ENCODE measurements around the gene KRT75. TPM values are rescaled to one million over a fixed set of nuclear protein-coding genes. Genes with fewer than 3 reads are reported as not detected.

The KRT75 gene
- total RNA-seq, 1 experiment from 2014 or later, result not detected

DNA sequence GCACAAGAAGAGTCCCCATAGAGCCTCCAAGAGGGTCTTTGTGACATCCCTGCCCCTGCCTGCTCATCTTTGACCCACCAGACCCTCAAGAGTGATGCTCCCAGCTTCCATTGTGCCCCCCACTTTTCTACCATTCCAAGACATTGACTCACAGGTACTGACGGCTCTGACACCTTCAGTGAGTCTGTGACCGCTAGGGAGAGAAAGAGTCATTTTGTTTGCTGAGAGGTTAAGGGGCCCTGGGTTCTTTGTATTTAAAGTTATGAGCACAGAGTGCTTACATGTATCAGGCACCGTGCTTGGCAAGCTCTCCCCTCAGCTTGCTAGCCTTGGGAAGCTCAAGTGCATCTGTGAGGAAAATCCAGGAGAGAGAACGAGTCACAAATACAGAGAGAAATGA, 21.0 kb downstream of the KRT75 start:
- no peak for ATAC-seq
- peaks cover 0 to 18% of the 10 kb centered on the region in 2 experiments; a peak in 1 of 4 replicates for H3K4me1 ChIP-seq (ENCODE audit: control insufficient read depth in 1 of 2, insufficient read depth in 2 of 2, low read length in 2 of 2)
- no peaks in the 10 kb centered on the region for H3K9me3 ChIP-seq (ENCODE audit: control insufficient read depth in 1 of 2, insufficient read depth in 1 of 2, low read depth in 1 of 2, low read length in 2 of 2)
- BruUV-seq (replicated peaks), result no TSS peak
- no peaks in the 10 kb centered on the region for H3K9me2 ChIP-seq (ENCODE audit: insufficient read depth)
- H3K9ac ChIP-seq (ENCODE audit: low read length), result no peak overlapping the region
- CTCF ChIA-PET, result interaction anchor here (0.8 to 2.5 kb wide), 3 partner anchors 18 to 458 kb away, joined by 3 to 12 read pairs (median 5); no protein-coding TSS in a partner anchor
- H2AFZ ChIP-seq (ENCODE audit: low read depth, low read length, poor library complexity, severe bottlenecking), result no peak overlapping the region
- no peak overlapping the region for H3K4me3 ChIP-seq (replicated peaks in 1 of 2; ENCODE audit: low read depth in 1 of 2, low read length in 2 of 2)
- intact Hi-C loops (cut with micrococcal nuclease), result no loop called here
- H3K36me3 ChIP-seq (ENCODE audit: control insufficient read depth in 1 of 2, insufficient read depth in 2 of 2, low read length in 2 of 2), result no peaks in the 10 kb centered on the region
- H3K79me2 ChIP-seq (ENCODE audit: insufficient read depth, low read length), result no peaks in the 10 kb centered on the region
- H3K4me2 ChIP-seq (ENCODE audit: low read length), result no peak overlapping the region
- no peak overlapping the region for H3K27ac ChIP-seq (ENCODE audit: low read depth, low read length)
- RAD21 ChIA-PET (ENCODE audit: low non-redundant PET in 1 of 2, low total read pairs in 2 of 2, uncharacterized antibody in 2 of 2, unreplicated experiment in 2 of 2), result no interaction called here
- no peak for DNase-seq (ENCODE audit: low read depth, low spot score)
- POLR2A ChIA-PET, result no interaction called here
- H3K27me3 ChIP-seq (ENCODE audit: insufficient read depth, low read length), result no peaks in the 10 kb centered on the region
- no peaks in the 10 kb centered on the region for H4K20me1 ChIP-seq (ENCODE audit: insufficient read depth)
- TF ChIP-seq ZNF274 (IDR thresholded peaks at IDR 0.05; ENCODE audit: low read depth, low read length) (no peak), JUND (IDR thresholded peaks at IDR 0.05) (no peak), POLR2AphosphoS5 (IDR thresholded peaks at IDR 0.05; ENCODE audit: low read depth, low read length) (no peak)

DNA sequence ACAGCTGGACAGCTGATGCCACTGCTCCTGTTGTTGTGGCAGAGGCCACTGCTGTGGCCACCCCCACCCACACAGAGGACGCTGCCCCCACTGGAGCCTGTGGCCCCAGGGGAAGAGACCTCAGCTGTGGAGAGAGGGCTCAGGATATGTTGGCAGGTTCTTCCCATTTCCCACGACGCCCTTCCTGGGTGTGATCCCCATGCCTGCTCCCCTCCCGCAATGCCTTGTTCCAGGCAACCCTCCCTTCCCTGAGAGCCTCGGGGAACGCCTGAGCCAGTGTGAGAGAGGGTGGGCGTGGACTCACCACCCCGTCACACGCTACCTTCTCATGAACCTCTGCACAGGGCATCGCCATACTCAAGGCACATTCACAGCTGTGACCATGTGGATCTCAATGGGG, 22.4 kb downstream of the KRT75 start:
- H3K9me3 ChIP-seq (ENCODE audit: control insufficient read depth in 1 of 2, insufficient read depth in 1 of 2, low read depth in 1 of 2, low read length in 2 of 2), result no peaks in the 10 kb centered on the region
- DNase-seq (ENCODE audit: low read depth, low spot score) (no peak), ATAC-seq (no peak)
- no peaks in the 10 kb centered on the region for H4K20me1 ChIP-seq (ENCODE audit: insufficient read depth)
- ChIA-PET RAD21 (ENCODE audit: low non-redundant PET in 1 of 2, low total read pairs in 2 of 2, uncharacterized antibody in 2 of 2, unreplicated experiment in 2 of 2) (no interaction called here), POLR2A (no interaction called here), CTCF (interaction anchor here (1.2 to 2.5 kb wide), 2 partner anchors 16 to 44 kb away, joined by 3 to 12 read pairs; no protein-coding TSS in a partner anchor)
- H3K9me2 ChIP-seq (ENCODE audit: insufficient read depth), result no peaks in the 10 kb centered on the region
- H3K4me3 ChIP-seq (replicated peaks in 1 of 2; ENCODE audit: low read depth in 1 of 2, low read length in 2 of 2), result no peak overlapping the region
- no peak overlapping the region for H3K9ac ChIP-seq (ENCODE audit: low read length)
- H3K27ac ChIP-seq (ENCODE audit: low read depth, low read length), result no peak overlapping the region
- H3K4me1 ChIP-seq (ENCODE audit: control insufficient read depth in 1 of 2, insufficient read depth in 2 of 2, low read length in 2 of 2), result peaks cover 0 to 18% of the 10 kb centered on the region in 2 experiments; a peak in 1 of 4 replicates
- H3K4me2 ChIP-seq (ENCODE audit: low read length), result no peak overlapping the region
- intact Hi-C loops (cut with micrococcal nuclease), result no loop called here
- H3K27me3 ChIP-seq (ENCODE audit: insufficient read depth, low read length), result no peaks in the 10 kb centered on the region
- H3K79me2 ChIP-seq (ENCODE audit: insufficient read depth, low read length), result no peaks in the 10 kb centered on the region
- H3K36me3 ChIP-seq (ENCODE audit: control insufficient read depth in 1 of 2, insufficient read depth in 2 of 2, low read length in 2 of 2), result no peaks in the 10 kb centered on the region
- H2AFZ ChIP-seq (ENCODE audit: low read depth, low read length, poor library complexity, severe bottlenecking), result no peak overlapping the region
- BruUV-seq (replicated peaks), result no TSS peak
- TF ChIP-seq, protein P1, sequence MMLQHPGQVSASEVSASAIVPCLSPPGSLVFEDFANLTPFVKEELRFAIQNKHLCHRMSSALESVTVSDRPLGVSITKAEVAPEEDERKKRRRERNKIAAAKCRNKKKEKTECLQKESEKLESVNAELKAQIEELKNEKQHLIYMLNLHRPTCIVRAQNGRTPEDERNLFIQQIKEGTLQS (IDR thresholded peaks at IDR 0.05), result no peak
- TF ChIP-seq EGR1 (IDR thresholded peaks at IDR 0.05; ENCODE audit: low read depth), result no peak
- no peak for TF ChIP-seq JUND (IDR thresholded peaks at IDR 0.05)
- TF ChIP-seq, protein P2, sequence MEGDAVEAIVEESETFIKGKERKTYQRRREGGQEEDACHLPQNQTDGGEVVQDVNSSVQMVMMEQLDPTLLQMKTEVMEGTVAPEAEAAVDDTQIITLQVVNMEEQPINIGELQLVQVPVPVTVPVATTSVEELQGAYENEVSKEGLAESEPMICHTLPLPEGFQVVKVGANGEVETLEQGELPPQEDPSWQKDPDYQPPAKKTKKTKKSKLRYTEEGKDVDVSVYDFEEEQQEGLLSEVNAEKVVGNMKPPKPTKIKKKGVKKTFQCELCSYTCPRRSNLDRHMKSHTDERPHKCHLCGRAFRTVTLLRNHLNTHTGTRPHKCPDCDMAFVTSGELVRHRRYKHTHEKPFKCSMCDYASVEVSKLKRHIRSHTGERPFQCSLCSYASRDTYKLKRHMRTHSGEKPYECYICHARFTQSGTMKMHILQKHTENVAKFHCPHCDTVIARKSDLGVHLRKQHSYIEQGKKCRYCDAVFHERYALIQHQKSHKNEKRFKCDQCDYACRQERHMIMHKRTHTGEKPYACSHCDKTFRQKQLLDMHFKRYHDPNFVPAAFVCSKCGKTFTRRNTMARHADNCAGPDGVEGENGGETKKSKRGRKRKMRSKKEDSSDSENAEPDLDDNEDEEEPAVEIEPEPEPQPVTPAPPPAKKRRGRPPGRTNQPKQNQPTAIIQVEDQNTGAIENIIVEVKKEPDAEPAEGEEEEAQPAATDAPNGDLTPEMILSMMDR (IDR thresholded peaks at IDR 0.05 in 2 of 3, conservative IDR thresholded peaks at IDR 0.05 in 1 of 3; ENCODE audit: borderline replicate concordance in 1 of 3, insufficient read depth in 1 of 3, low read depth in 2 of 3, low read length in 2 of 3), result no peak
- TF ChIP-seq, protein P3, sequence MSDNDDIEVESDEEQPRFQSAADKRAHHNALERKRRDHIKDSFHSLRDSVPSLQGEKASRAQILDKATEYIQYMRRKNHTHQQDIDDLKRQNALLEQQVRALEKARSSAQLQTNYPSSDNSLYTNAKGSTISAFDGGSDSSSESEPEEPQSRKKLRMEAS (IDR thresholded peaks at IDR 0.05), result no peak
- no peak for TF ChIP-seq ZNF274 (IDR thresholded peaks at IDR 0.05; ENCODE audit: low read depth, low read length)
- no peak for TF ChIP-seq ZFX (IDR thresholded peaks at IDR 0.05)
- TF ChIP-seq SIN3A (IDR thresholded peaks at IDR 0.05; ENCODE audit: low read depth), result no peak
- no peak for TF ChIP-seq TCF7L2 (IDR thresholded peaks at IDR 0.05; ENCODE audit: borderline replicate concordance, extremely low read depth, insufficient read depth, insufficient read length)
- TF ChIP-seq, protein P4, sequence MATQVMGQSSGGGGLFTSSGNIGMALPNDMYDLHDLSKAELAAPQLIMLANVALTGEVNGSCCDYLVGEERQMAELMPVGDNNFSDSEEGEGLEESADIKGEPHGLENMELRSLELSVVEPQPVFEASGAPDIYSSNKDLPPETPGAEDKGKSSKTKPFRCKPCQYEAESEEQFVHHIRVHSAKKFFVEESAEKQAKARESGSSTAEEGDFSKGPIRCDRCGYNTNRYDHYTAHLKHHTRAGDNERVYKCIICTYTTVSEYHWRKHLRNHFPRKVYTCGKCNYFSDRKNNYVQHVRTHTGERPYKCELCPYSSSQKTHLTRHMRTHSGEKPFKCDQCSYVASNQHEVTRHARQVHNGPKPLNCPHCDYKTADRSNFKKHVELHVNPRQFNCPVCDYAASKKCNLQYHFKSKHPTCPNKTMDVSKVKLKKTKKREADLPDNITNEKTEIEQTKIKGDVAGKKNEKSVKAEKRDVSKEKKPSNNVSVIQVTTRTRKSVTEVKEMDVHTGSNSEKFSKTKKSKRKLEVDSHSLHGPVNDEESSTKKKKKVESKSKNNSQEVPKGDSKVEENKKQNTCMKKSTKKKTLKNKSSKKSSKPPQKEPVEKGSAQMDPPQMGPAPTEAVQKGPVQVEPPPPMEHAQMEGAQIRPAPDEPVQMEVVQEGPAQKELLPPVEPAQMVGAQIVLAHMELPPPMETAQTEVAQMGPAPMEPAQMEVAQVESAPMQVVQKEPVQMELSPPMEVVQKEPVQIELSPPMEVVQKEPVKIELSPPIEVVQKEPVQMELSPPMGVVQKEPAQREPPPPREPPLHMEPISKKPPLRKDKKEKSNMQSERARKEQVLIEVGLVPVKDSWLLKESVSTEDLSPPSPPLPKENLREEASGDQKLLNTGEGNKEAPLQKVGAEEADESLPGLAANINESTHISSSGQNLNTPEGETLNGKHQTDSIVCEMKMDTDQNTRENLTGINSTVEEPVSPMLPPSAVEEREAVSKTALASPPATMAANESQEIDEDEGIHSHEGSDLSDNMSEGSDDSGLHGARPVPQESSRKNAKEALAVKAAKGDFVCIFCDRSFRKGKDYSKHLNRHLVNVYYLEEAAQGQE (IDR thresholded peaks at IDR 0.05; ENCODE audit: low read depth), result no peak
- TF ChIP-seq EZH2 (IDR thresholded peaks at IDR 0.05), result no peak
- TF ChIP-seq RAD21 (IDR thresholded peaks at IDR 0.05; ENCODE audit: low read depth), result no peak
- no peak for TF ChIP-seq POLR2AphosphoS5 (IDR thresholded peaks at IDR 0.05; ENCODE audit: low read depth, low read length)
- no peak for TF ChIP-seq CBX3 (IDR thresholded peaks at IDR 0.05; ENCODE audit: low read depth)
- TF ChIP-seq ELF1 (IDR thresholded peaks at IDR 0.05; ENCODE audit: borderline replicate concordance, low read depth), result no peak
- no peak for TF ChIP-seq FOSL1 (IDR thresholded peaks at IDR 0.05; ENCODE audit: low read depth)
